Ovary (tissue), 9 donors: Measurements from ENCODE around the gene RBM5. TPM values are rescaled to one million over a fixed set of nuclear protein-coding genes. Genes with fewer than 3 reads are reported as not detected.
A peak's percentile ranks its signal among the peaks of the same experiment; 100 is the strongest.

Source experiments
- DNase-seq, 5 donors: peaks; one replicate each; pipeline ENCODE4 v3.0.0-alpha.2; 2019 to 2020
- H3K27ac ChIP-seq, 2 donors: fragments of 200-600 bp; one replicate each; pipeline versions ENCODE4 v1.5.1 to v1.8.0; 2019 to 2022
- H3K27me3 ChIP-seq: fragments of 200-600 bp; one replicate; pipeline ENCODE4 v1.8.0; 2022
- H3K36me3 ChIP-seq: fragments of 200-600 bp; sonication (generic); one replicate; pipeline ENCODE4 v1.5.1; 2019
- H3K4me1 ChIP-seq: one replicate; pipeline ENCODE4 v1.8.1; 2013; ENCODE audit warnings: mild to moderate bottlenecking, moderate library complexity; ENCODE audit not compliant: insufficient read depth
- H3K4me3 ChIP-seq: fragments of 200-600 bp; sonication (generic); one replicate; pipeline ENCODE4 v1.5.1; 2017
- H3K9me3 ChIP-seq, 2 donors: fragments of 200-600 bp in 1 of 2; sonication (generic) in 1 of 2; one replicate each; pipeline versions ENCODE4 v1.5.1 to v1.8.1; 2013 to 2019; ENCODE audit warnings: mild to moderate bottlenecking in 1 of 2, moderate library complexity in 1 of 2
- CTCF ChIP-seq, 3 donors: fragments of 450-650 bp in 2 of 3; fragments of 200-600 bp in 1 of 3; IDR thresholded peaks; one replicate each; pipeline versions ENCODE4 v1.5.1 to v1.8.0; 2016 to 2022; ENCODE audit warnings: antibody characterized with exemption in 3 of 3, mild to moderate bottlenecking in 1 of 3
- EP300 ChIP-seq: sonication (generic); formaldehyde crosslinking; IDR thresholded peaks from one replicate; pipeline ENCODE4 v1.6.1; 2017; ENCODE audit warnings: antibody characterized with exemption
- POLR2A ChIP-seq: fragments of 450-650 bp; IDR thresholded peaks from one replicate; pipeline ENCODE4 v1.6.1; 2017; ENCODE audit warnings: antibody characterized with exemption, mild to moderate bottlenecking, moderate library complexity
- WGBS, 3 donors: extraction: QIAGEN DNeasy Blood & Tissue Kit in 1 of 3; methylation state at CpG; one replicate each; pipeline versions ENCODE4 v1.1.5 to v1.1.7; 2013 to 2017; 5-methylcytosine and 5-hydroxymethylcytosine counted together
- intact Hi-C, 4 donors: fragments of 100-400 bp; cut with DNase I; formaldehyde crosslinking; loops; one replicate each; pipeline versions ENCODE4 v1.11.0 to v1.15.1; 2022 to 2023
- polyA plus RNA-seq, 2 donors: library from polyadenylated mRNA; stranded (reverse); fragments of 200-250 nt in 1 of 2; fragments of 350-450 nt in 1 of 2; fragmentation: Illumina TruSeq in 1 of 2; extraction: RNeasy Lipid Tissue Mini Kit (QIAGEN cat#74804) in 1 of 2; gene quantifications; one replicate each; pipeline ENCODE4 v1.2.3, GENCODE V29; 2013 to 2014
- total RNA-seq, 7 donors: library from RNA; depleted of rRNA in 2 of 7; stranded (reverse); fragments of >200 nt in 2 of 7; fragmentation: NEBNext Ultra II Directional in 3 of 7; extraction: Animal tissue kit (Norgen Biotek cat#: 25700) in 3 of 7; gene quantifications; one replicate each; pipeline versions ENCODE4 v1.1.0 to v1.2.4, GENCODE V29; 2016 to 2023
- donor health status: DM: no; HTN: no; CAD: no; lungs with moderate emphysema.
- donor health status: DM: no; HTN: no; CAD: no.
- donor health status: Bipolar disorder and iron deficiency.
- donor health status: DM: yes; HTN: yes; CAD: no.
- donor health status: DM: no; HTN: no; CAD: no.
- donor health status: DM: yes; HTN: yes; CAD: no.

RBM5 gene
- total and polyA plus RNA-seq, 9 donors = 123 to 207 (median 165) TPM

- H3K4me1 ChIP-seq = peaks cover 7% of the 10 kb centered on the region
- H3K36me3 ChIP-seq = no peaks in the 10 kb centered on the region
- 2 to 6% (median 4%) methylated on average over 19 to 34 of the region's 34 CpGs for WGBS, 3 donors
- H3K4me3 ChIP-seq = peak overlapping the region; percentile 39
- H3K27ac ChIP-seq = no peak overlapping the region
- TF ChIP-seq POLR2A = no peak
- no peak for TF ChIP-seq CTCF (IDR thresholded peaks at IDR 0.05)
- TF ChIP-seq EP300 = no peak
- peak in 1 of 5 donors; percentile 48 for DNase-seq
- H3K27me3 ChIP-seq = no peaks in the 10 kb centered on the region
- no peaks in the 10 kb centered on the region for H3K9me3 ChIP-seq
- intact Hi-C loops = no loop called here
Measured at GRCh38 chr3:50154476-50154839, 65.7 kb downstream of the RBM5 start.

- Histone ChIP-seq H3K27me3 (no peaks in the 10 kb centered on the region), H3K36me3 (no peaks in the 10 kb centered on the region), H3K4me1 (peaks cover 7% of the 10 kb centered on the region), H3K9me3 (no peaks in the 10 kb centered on the region), H3K27ac (no peak within 1 kb of the TSS), H3K4me3 (peak within 1 kb of the TSS; percentile 39)
- intact Hi-C loops = no loop called here
- peak; percentile 27 to 71 (median 49) for DNase-seq
- TF ChIP-seq CTCF (IDR thresholded peaks at IDR 0.05) = no peak
- TF ChIP-seq EP300 = no peak
- peak; percentile 20 for TF ChIP-seq POLR2A
- WGBS, 3 donors = 0 to 1% (median 0%) methylated on average over 78 to 98 of the region's 98 CpGs
Measured at GRCh38 chr3:50154840-50155490, 66.2 kb downstream of the RBM5 start, which contains the start of gene SEMA3F. TSS of gene SEMA3F (plus strand) at chr3:50155324. CDS start at chr3:50159623, 4,299 bp downstream.

- no peaks in the 10 kb centered on the region for H3K27me3 ChIP-seq
- no peaks in the 10 kb centered on the region for H3K36me3 ChIP-seq
- WGBS, 3 donors = 4 to 8% (median 6%) methylated on average over 22 to 37 of the region's 37 CpGs
- H3K9me3 ChIP-seq = no peaks in the 10 kb centered on the region
- H3K27ac ChIP-seq = no peak overlapping the region
- H3K4me3 ChIP-seq = peak overlapping the region; percentile 39
- intact Hi-C loops = no loop called here
- no peak for DNase-seq
- TF ChIP-seq CTCF (IDR thresholded peaks at IDR 0.05) (no peak), EP300 (no peak), POLR2A (no peak)
- H3K4me1 ChIP-seq = peaks cover 7% of the 10 kb centered on the region
Measured at GRCh38 chr3:50155491-50155878, 66.8 kb downstream of the RBM5 start.

DNA sequence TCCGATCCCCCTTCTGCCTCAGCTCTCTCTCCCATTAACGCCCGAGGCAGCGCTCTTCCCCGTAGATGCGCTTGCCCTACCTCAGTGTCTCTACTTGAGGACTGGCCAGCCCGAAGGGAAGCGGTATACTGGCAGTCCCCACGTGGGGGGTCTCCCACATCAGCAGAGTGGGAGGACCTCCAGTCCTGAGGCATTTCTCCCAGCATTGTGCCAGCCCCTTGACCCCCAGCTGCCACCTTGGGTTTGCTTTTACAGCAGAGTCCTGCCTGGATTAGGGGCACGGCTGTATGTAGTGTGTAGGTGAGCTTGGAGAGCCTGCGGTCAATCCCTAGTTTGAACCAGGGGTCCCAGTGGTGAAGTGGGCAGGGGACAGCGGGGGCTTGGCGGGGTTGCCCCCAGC is 67.2 kb downstream of the RBM5 start:
- no peak for DNase-seq
- Histone ChIP-seq H3K4me1 (peaks cover 7% of the 10 kb centered on the region), H3K4me3 (peak overlapping the region; percentile 39), H3K9me3 (no peaks in the 10 kb centered on the region), H3K27me3 (no peaks in the 10 kb centered on the region), H3K27ac (no peak overlapping the region), H3K36me3 (no peaks in the 10 kb centered on the region)
- intact Hi-C loops = no loop called here
- WGBS, 3 donors = 47 to 57% (median 54%) methylated on average over 13 of the region's 13 CpGs
- TF ChIP-seq EP300 (no peak), CTCF (IDR thresholded peaks at IDR 0.05) (no peak), POLR2A (no peak)
